WI38 (cell line): ENCODE data around the gene MTMR2.

Source experiments
- H3K4me3 ChIP-seq: 2 replicates; pipeline ENCODE4 v1.5.1; 2011; ENCODE audit warnings: low read depth, mild to moderate bottlenecking, control low read depth, low read length
- TF ChIP-seq, protein P1 (sequence below): IDR thresholded peaks from 2 replicates; pipeline ENCODE4 v1.5.1; 2012; ENCODE audit warnings: low read depth, mild to moderate bottlenecking, control low read depth, low read length

MTMR2 gene

DNA sequence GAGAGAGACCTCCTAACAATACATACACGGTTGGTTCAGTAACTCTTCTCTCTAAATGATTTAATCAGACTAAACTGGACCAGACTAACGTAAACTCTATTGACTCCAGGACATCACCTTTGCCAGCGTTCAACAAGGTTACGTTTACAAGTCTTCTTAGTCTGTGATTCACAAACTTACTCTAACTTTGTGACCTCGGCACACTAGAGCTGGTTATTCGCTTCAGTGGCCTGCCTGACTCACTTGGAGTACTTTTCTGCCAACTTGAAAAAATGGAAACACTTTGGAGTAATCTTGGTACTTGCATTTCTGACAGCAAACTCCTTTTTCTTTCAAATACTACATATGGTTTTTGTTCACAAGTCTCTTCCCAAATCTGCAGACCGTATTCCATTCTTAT lies 26.2 kb downstream of the MTMR2 start:
- TF ChIP-seq, protein P1, sequence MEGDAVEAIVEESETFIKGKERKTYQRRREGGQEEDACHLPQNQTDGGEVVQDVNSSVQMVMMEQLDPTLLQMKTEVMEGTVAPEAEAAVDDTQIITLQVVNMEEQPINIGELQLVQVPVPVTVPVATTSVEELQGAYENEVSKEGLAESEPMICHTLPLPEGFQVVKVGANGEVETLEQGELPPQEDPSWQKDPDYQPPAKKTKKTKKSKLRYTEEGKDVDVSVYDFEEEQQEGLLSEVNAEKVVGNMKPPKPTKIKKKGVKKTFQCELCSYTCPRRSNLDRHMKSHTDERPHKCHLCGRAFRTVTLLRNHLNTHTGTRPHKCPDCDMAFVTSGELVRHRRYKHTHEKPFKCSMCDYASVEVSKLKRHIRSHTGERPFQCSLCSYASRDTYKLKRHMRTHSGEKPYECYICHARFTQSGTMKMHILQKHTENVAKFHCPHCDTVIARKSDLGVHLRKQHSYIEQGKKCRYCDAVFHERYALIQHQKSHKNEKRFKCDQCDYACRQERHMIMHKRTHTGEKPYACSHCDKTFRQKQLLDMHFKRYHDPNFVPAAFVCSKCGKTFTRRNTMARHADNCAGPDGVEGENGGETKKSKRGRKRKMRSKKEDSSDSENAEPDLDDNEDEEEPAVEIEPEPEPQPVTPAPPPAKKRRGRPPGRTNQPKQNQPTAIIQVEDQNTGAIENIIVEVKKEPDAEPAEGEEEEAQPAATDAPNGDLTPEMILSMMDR, result no peak

DNA sequence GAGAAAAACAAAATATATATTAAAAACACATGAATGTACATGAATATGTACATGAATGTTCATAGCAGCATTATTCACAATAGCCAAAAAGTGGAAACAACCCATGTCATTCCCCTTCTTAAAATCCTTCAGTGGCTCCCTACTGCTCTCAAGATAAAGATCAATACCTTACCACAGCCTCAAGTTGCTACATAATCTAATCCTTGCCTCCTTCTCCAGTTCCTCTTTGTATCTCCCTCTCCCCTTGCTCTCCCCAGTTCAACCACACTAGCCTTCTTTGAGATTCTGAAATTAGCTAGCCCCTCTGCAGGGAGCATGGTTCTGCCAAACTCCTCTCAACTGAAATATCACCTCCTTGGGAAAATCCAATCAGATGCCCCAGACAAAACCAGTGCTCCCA lies 28.1 kb downstream of the MTMR2 start:
- no peak overlapping the region for H3K4me3 ChIP-seq
- TF ChIP-seq, protein P1, result no peak

More for the DNA sequence above, 26.2 kb downstream of the MTMR2 start:
- H3K4me3 ChIP-seq, result no peak overlapping the region

DNA sequence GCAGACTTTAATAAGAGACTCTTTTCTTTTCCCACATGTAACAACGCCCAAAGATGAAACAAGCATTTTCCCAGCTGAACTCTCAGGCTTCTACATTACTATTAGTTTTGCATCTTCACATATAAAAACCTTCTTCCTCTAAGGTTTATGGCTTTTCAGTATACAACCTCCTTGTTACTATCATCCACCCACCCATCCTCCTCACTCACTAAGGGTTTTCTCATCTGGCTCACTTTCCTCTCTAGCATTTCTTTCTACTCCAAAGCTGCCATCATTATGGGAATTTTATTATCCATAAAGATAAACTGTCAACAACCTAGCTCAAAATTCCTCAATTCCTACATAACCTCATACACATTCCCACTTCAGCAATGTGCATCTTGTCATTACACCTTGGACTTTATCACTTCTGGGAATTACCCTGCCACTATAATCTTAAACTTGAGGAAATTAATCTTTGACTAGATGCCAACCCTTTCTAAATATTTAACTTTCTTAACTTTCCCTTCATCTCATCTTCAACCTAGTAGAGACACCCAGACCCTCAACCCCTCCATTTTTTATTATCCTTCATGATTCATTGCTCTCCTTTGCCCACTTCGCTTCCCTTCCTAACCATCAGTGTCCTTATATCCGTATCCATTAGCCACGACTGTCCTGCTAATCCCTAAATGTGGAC lies 30.9 kb downstream of the MTMR2 start:
- TF ChIP-seq, protein P1, result no peak
- no peak overlapping the region for H3K4me3 ChIP-seq

DNA sequence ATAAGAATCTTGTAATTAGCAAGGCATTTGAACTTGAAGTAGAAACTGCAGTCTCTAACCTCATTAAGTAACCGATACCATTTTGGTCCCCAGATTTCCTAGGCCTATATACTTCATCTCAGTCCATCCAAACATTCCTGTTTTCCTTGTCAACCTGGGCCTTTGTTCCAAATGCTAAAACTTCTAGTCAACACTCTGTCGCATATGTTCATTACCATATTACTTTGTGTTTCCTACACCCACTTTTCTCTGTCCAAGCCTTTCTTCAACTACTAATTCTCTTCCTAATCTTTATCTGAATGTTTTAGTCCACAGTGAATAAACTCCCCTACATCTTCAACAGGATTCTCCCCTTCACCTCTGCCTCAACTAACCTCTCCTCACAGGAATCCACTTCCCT lies 31.4 kb downstream of the MTMR2 start:
- TF ChIP-seq, protein P1, result no peak

DNA sequence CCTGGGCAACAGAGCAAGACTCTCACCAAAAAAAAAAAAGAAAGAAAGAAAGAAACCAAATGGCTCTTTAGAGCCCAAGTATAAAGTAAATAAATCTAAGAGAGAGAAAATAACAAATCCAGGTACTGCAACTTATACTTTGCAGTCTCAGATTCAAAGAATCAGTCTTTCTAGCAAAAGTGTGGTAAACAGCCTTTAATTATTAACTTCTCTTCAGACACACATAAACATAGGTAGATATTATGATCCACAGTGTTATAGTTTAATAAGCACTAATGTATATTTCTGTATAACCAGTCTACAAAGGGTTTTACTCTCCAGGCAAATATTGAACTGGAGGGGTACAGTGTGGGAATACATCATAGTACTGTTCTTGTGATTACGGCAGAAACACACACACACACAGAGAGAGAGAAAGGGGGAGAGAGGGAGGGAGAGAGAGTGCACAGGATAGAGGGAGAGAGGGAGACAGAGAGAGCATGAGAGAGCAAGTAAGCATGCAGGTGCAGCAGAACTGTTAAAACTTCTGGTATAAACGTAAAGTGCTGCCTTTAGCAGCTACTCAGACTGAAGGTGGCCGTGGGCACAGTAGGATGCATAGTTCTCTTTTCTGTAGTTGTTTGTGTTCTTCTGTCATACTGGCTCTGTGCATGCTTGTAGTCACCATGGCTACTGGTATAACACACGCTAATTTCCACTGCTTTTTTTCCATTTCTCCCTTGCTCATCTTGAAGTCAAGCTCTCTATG lies 32.3 kb downstream of the MTMR2 start:
- H3K4me3 ChIP-seq, result no peak overlapping the region
- TF ChIP-seq, protein P1, result no peak

More for the DNA sequence above, 31.4 kb downstream of the MTMR2 start:
- H3K4me3 ChIP-seq, result no peak overlapping the region

DNA sequence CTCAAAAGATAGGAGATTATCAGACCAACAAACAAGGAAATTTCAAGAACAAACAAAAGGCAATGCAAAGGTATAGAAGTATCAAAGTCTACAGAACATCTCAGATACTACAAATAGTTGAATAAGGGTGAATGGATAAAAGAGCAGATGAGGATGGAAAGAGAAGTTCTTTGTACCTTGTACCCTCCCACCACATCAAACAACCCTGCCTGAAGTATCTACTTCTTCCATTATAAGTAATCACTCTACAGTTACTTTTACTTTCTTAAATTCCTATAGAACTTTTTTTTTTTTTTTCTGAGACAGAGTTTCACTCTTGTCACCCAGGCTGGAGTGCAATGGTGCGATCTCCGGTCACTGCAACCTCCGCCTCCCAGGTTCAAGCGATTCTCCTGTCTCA lies 35.1 kb downstream of the MTMR2 start:
- no peak overlapping the region for H3K4me3 ChIP-seq
- TF ChIP-seq, protein P1, result no peak

DNA sequence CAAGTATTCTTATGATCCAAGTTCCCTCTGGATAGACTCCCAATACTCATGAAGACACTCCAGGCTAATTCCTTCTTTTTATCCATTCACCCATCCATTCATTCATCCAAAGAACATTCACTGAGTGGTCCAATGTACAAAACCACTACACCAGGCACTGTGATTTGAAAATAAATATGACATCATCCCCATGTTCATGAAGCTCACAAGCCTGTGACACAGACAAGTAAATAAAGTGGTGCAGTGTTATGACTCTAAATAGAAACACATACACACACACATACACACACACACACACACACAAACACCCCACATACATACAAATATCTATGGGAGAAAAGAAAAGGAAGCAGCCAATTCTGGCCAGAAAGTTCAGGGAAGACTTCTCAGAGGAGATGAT lies 35.5 kb downstream of the MTMR2 start:
- TF ChIP-seq, protein P1, result no peak
- no peak overlapping the region for H3K4me3 ChIP-seq
